ENCODE measurements around the gene SPINK1.

Gene SPINK1

GRCh38 chr5:147809830-147810666, 21.4 kb downstream of the SPINK1 start:
- H4K91ac ChIP-seq (ENCODE audit: low read length) = no peak overlapping the region
- 68% methylated on average over 4 of the region's 5 CpGs for WGBS
- H2BK120ac ChIP-seq (ENCODE audit: low read depth, low read length) = no peak overlapping the region
- H2BK12ac ChIP-seq (ENCODE audit: low read length in 2 of 2) = no peak overlapping the region
- H2BK15ac ChIP-seq (ENCODE audit: low read depth, poor library complexity, severe bottlenecking) = no peak overlapping the region
- no peak overlapping the region for H3K4me2 ChIP-seq (ENCODE audit: low read length, poor library complexity, severe bottlenecking)
- H3K9me3 ChIP-seq (ENCODE audit: control insufficient read depth, low read length) = no peaks in the 10 kb centered on the region
- no peak overlapping the region for H3K9ac ChIP-seq (ENCODE audit: low read length)
- no peak overlapping the region for H4K8ac ChIP-seq (ENCODE audit: low read length)
- DNase-seq = no peak
- no peak overlapping the region for H3K4me3 ChIP-seq (ENCODE audit: insufficient read depth in 1 of 2, low read depth in 1 of 2, low read length in 2 of 2)
- no peak overlapping the region for H3K14ac ChIP-seq (ENCODE audit: low read length in 2 of 2)
- H3K36me3 ChIP-seq (ENCODE audit: control insufficient read depth in 1 of 2, insufficient read depth in 2 of 2, low read depth in 1 of 2, low read length in 2 of 2) = no peaks in the 10 kb centered on the region
- H3K18ac ChIP-seq (ENCODE audit: low read depth in 1 of 2, low read length in 2 of 2) = no peak overlapping the region
- H3K79me1 ChIP-seq (replicated peaks; ENCODE audit: low read length, poor library complexity, severe bottlenecking) = no peaks in the 10 kb centered on the region
- peaks cover 1% of the 10 kb centered on the region for H3K4me1 ChIP-seq (ENCODE audit: control insufficient read depth, insufficient read depth, low read depth, low read length)
- H3K27ac ChIP-seq (ENCODE audit: low read length, poor library complexity, severe bottlenecking) = no peak overlapping the region
- H3K23ac ChIP-seq (ENCODE audit: low read length in 2 of 2) = no peak overlapping the region
- no peak overlapping the region for H2BK5ac ChIP-seq (ENCODE audit: low read depth, low read length, poor library complexity, severe bottlenecking)
- no peak overlapping the region for H2AFZ ChIP-seq (ENCODE audit: low read depth, low read length)
- no peak overlapping the region for H2AK5ac ChIP-seq (ENCODE audit: low read length, severe bottlenecking)
- H3K4ac ChIP-seq (ENCODE audit: low read depth in 1 of 2, low read length in 2 of 2) = no peak overlapping the region
- no peaks in the 10 kb centered on the region for H3K27me3 ChIP-seq (ENCODE audit: control insufficient read depth in 1 of 2, insufficient read depth in 1 of 2, low read length in 2 of 2)

GRCh38 chr5:147805030-147805454, 26.4 kb downstream of the SPINK1 start:
- 67% methylated on average over 4 of the region's 6 CpGs for WGBS
- Histone ChIP-seq H4K8ac (ENCODE audit: low read length) (no peak overlapping the region), H3K79me1 (replicated peaks; ENCODE audit: low read length, poor library complexity, severe bottlenecking) (no peaks in the 10 kb centered on the region), H4K91ac (ENCODE audit: low read length) (no peak overlapping the region), H3K4me3 (ENCODE audit: insufficient read depth in 1 of 2, low read depth in 1 of 2, low read length in 2 of 2) (no peak overlapping the region), H3K18ac (ENCODE audit: low read depth in 1 of 2, low read length in 2 of 2) (no peak overlapping the region), H2BK12ac (ENCODE audit: low read length in 2 of 2) (no peak overlapping the region), H3K23ac (ENCODE audit: low read length in 2 of 2) (no peak overlapping the region), H2BK15ac (ENCODE audit: low read depth, poor library complexity, severe bottlenecking) (no peak overlapping the region), H3K9ac (ENCODE audit: low read length) (no peak overlapping the region), H3K14ac (ENCODE audit: low read length in 2 of 2) (no peak overlapping the region), H3K4me1 (ENCODE audit: control insufficient read depth, insufficient read depth, low read depth, low read length) (peaks cover 4% of the 10 kb centered on the region), H2AK5ac (ENCODE audit: low read length, severe bottlenecking) (no peak overlapping the region), H3K4ac (ENCODE audit: low read depth in 1 of 2, low read length in 2 of 2) (no peak overlapping the region), H2AFZ (ENCODE audit: low read depth, low read length) (no peak overlapping the region), H3K4me2 (ENCODE audit: low read length, poor library complexity, severe bottlenecking) (no peak overlapping the region), H3K27me3 (ENCODE audit: control insufficient read depth in 1 of 2, insufficient read depth in 1 of 2, low read length in 2 of 2) (peaks cover 0 to 5% of the 10 kb centered on the region in 2 experiments), H3K36me3 (ENCODE audit: control insufficient read depth in 1 of 2, insufficient read depth in 2 of 2, low read depth in 1 of 2, low read length in 2 of 2) (no peaks in the 10 kb centered on the region), H3K27ac (ENCODE audit: low read length, poor library complexity, severe bottlenecking) (no peak overlapping the region), H2BK120ac (ENCODE audit: low read depth, low read length) (no peak overlapping the region), H2BK5ac (ENCODE audit: low read depth, low read length, poor library complexity, severe bottlenecking) (no peak overlapping the region), H3K9me3 (ENCODE audit: control insufficient read depth, low read length) (no peaks in the 10 kb centered on the region)
- peak; percentile 41 for DNase-seq

- Histone ChIP-seq H3K4ac (ENCODE audit: low read depth in 1 of 2, low read length in 2 of 2) (no peak overlapping the region), H3K14ac (ENCODE audit: low read length in 2 of 2) (no peak overlapping the region), H3K4me3 (ENCODE audit: insufficient read depth in 1 of 2, low read depth in 1 of 2, low read length in 2 of 2) (no peak overlapping the region), H2BK5ac (ENCODE audit: low read depth, low read length, poor library complexity, severe bottlenecking) (no peak overlapping the region), H3K79me1 (replicated peaks; ENCODE audit: low read length, poor library complexity, severe bottlenecking) (no peaks in the 10 kb centered on the region), H3K23ac (ENCODE audit: low read length in 2 of 2) (no peak overlapping the region), H3K4me2 (ENCODE audit: low read length, poor library complexity, severe bottlenecking) (no peak overlapping the region), H3K27me3 (ENCODE audit: control insufficient read depth in 1 of 2, insufficient read depth in 1 of 2, low read length in 2 of 2) (peaks cover 0 to 5% of the 10 kb centered on the region in 2 experiments), H4K8ac (ENCODE audit: low read length) (no peak overlapping the region), H3K36me3 (ENCODE audit: control insufficient read depth in 1 of 2, insufficient read depth in 2 of 2, low read depth in 1 of 2, low read length in 2 of 2) (no peaks in the 10 kb centered on the region), H2BK15ac (ENCODE audit: low read depth, poor library complexity, severe bottlenecking) (no peak overlapping the region), H3K9ac (ENCODE audit: low read length) (peak overlapping the region; percentile 46), H2AK5ac (ENCODE audit: low read length, severe bottlenecking) (no peak overlapping the region), H4K91ac (ENCODE audit: low read length) (no peak overlapping the region), H3K27ac (ENCODE audit: low read length, poor library complexity, severe bottlenecking) (no peak overlapping the region), H2BK120ac (ENCODE audit: low read depth, low read length) (no peak overlapping the region), H3K4me1 (ENCODE audit: control insufficient read depth, insufficient read depth, low read depth, low read length) (peaks cover 3% of the 10 kb centered on the region), H3K9me3 (ENCODE audit: control insufficient read depth, low read length) (no peaks in the 10 kb centered on the region), H2BK12ac (ENCODE audit: low read length in 2 of 2) (no peak overlapping the region), H2AFZ (ENCODE audit: low read depth, low read length) (no peak overlapping the region), H3K18ac (ENCODE audit: low read depth in 1 of 2, low read length in 2 of 2) (peak overlapping the region in 1 of 2 experiments; percentile 78)
- DNase-seq = no peak
- 88% methylated on average over 3 of the region's 3 CpGs for WGBS
These were observed 27.1 kb downstream of the SPINK1 start for GRCh38 chr5:147804334-147804733.

- Histone ChIP-seq H2BK120ac (ENCODE audit: low read depth, low read length) (no peak overlapping the region), H4K8ac (ENCODE audit: low read length) (no peak overlapping the region), H2BK15ac (ENCODE audit: low read depth, poor library complexity, severe bottlenecking) (no peak overlapping the region), H3K9ac (ENCODE audit: low read length) (peak overlapping the region; percentile 46), H2AK5ac (ENCODE audit: low read length, severe bottlenecking) (no peak overlapping the region), H3K4me1 (ENCODE audit: control insufficient read depth, insufficient read depth, low read depth, low read length) (peaks cover 3% of the 10 kb centered on the region), H3K9me3 (ENCODE audit: control insufficient read depth, low read length) (no peaks in the 10 kb centered on the region), H3K14ac (ENCODE audit: low read length in 2 of 2) (no peak overlapping the region), H3K4me3 (ENCODE audit: insufficient read depth in 1 of 2, low read depth in 1 of 2, low read length in 2 of 2) (no peak overlapping the region), H2BK5ac (ENCODE audit: low read depth, low read length, poor library complexity, severe bottlenecking) (no peak overlapping the region), H3K79me1 (replicated peaks; ENCODE audit: low read length, poor library complexity, severe bottlenecking) (no peaks in the 10 kb centered on the region), H3K4ac (ENCODE audit: low read depth in 1 of 2, low read length in 2 of 2) (no peak overlapping the region), H3K36me3 (ENCODE audit: control insufficient read depth in 1 of 2, insufficient read depth in 2 of 2, low read depth in 1 of 2, low read length in 2 of 2) (no peaks in the 10 kb centered on the region), H3K27me3 (ENCODE audit: control insufficient read depth in 1 of 2, insufficient read depth in 1 of 2, low read length in 2 of 2) (peaks cover 0 to 5% of the 10 kb centered on the region in 2 experiments), H3K27ac (ENCODE audit: low read length, poor library complexity, severe bottlenecking) (no peak overlapping the region), H3K4me2 (ENCODE audit: low read length, poor library complexity, severe bottlenecking) (no peak overlapping the region), H3K18ac (ENCODE audit: low read depth in 1 of 2, low read length in 2 of 2) (no peak overlapping the region), H4K91ac (ENCODE audit: low read length) (no peak overlapping the region), H2AFZ (ENCODE audit: low read depth, low read length) (no peak overlapping the region), H3K23ac (ENCODE audit: low read length in 2 of 2) (no peak overlapping the region), H2BK12ac (ENCODE audit: low read length in 2 of 2) (no peak overlapping the region)
- DNase-seq = no peak
- no CpG with 5 or more reads among the region's 1 CpG for WGBS
These were observed 27.5 kb downstream of the SPINK1 start for GRCh38 chr5:147803926-147804325.
